NCI-H1417 (cell line): ENCODE data around the gene PJA2.
A peak's percentile ranks its signal among the peaks of the same experiment; 100 is the strongest.
"Not testable (repeated sequence)": the region's sequence is repeated elsewhere in the genome, so short reads cannot be mapped to it uniquely, and the experiment has no call there.

Experiments used
- DNase-seq, 3 experiments: peaks; one replicate each; lab custom pipeline; 2025; lab: John Stamatoyannopoulos, UW

PJA2 gene

DNA sequence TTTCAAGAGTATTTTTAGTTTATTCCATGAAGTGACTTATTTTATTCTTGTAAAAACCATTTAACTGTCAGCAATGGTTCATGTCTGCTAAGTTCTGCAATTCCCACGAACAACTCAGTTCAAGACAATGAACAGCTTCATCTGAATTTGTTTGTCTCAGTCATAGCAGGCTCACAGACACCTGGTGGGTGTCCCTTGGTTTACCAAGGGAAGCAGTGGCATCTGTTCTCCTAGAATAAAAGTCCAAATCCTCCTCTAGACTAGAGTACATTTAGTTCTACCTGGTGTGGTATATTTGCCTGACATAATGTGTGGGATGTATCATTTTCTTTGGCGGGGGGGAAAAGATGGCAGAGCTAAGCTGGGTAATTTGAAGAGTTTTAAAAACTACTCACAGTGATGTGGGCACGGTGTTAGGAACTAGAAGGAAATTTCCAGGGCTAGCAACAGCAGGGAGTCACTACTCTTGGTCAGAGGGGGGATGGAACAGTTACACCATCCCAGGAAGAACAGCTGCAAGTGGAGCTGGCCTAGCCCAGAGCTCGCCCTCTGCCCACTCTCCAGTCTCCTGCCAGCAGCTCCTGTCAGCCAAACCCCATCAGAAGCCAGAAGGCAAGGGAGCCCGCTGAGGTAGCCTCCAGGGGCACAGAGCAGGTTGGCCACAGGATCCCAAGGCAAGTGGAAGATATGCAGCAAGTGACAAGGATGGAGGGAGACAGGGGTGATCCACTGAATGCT is 100.3 kb downstream of the PJA2 start:
- DNase-seq, result no peak

GRCh38 chr5:109307951-109308350 is 101.8 kb downstream of the PJA2 start:
- DNase-seq, result no peak

GRCh38 chr5:109307456-109307855 is 102.3 kb downstream of the PJA2 start:
- DNase-seq, result no peak

DNA sequence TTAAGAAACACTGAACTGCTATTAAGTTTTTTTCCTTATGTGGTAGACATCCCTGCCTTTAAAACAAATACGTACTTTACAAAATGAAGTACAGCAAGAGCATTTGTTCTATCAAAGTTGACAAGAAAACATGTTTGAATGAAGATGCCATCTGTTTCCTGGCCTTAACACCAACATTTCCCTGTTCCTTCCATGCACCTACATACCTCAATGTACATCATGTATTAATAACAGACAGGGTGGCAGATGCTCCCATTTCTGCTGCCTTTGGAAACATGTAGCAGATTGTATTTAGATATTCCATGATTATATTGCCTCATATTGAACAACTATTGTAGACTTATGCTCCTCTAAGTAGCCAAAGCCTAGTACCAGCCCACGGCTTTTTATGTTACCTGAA is 104.4 kb downstream of the PJA2 start:
- DNase-seq, result no peak

DNA sequence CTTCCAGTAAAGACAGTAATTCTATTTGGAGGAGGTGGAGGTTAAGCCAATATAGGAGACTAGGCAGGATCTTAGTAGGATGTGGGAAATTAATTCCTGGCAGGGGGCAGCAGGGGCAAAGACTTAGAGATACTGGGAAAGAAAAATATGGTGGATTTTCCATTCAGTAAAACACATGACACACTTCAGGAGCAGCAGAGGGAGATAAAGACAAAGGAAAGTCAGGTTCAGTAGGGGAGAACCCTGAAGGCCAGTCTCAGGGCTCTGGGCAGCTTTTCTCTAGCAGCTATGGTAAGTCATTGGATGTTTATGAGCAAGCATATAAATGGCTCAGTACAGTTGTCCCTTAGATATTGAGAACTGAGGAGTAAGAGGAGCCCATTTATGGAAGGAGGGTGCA is 105.5 kb downstream of the PJA2 start:
- DNase-seq, result peak in 1 of 3 experiments; percentile 1

GRCh38 chr5:109300367-109300766 is 109.4 kb downstream of the PJA2 start:
- no peak for DNase-seq

- no peak for DNase-seq
These were observed 110.2 kb downstream of the PJA2 start for GRCh38 chr5:109299557-109299956.

DNA sequence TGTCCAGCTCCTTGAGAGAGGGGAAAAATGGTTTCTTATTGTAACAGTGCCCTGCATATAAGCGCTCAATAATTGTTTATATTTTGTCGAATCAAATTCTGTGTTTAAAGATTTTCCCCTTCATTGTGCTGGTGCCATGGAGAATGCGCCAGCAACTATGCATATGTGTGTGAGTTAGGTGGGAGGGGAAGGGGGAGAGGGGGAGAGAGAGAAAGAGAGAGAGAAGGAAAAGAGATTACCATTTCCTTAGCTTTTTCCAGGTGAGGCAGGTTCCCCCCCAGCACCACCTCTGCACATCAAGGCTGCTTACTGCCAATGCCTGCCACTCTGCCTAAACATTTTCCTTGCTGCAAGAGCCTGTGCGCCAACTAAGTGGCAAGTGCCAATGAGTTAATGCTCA is 111.0 kb downstream of the PJA2 start:
- DNase-seq, result no peak

- no peak for DNase-seq
These were observed 111.9 kb downstream of the PJA2 start for GRCh38 chr5:109297900-109298299.

GRCh38 chr5:109291090-109291489 is 118.7 kb downstream of the PJA2 start:
- no peak for DNase-seq

DNA sequence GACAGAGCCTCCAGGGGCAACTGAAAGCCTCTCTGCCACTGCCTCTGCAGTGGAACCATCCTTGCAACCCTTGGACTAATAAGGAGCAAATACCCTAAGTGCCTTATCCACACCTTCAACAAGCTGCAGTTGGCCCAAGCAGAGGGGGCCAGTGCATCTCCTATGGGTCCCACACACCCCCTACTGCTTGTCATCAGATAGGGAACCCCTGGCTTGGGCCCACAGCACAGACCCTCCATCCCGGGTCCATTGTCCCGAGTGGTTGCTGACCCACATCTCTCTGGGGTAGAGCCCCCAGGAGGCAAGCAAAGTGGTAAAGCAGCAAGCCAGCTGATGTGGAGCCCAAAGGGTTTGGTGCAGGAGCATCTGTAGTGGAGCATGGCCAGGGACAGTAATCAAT is 119.5 kb downstream of the PJA2 start:
- no peak for DNase-seq

DNA sequence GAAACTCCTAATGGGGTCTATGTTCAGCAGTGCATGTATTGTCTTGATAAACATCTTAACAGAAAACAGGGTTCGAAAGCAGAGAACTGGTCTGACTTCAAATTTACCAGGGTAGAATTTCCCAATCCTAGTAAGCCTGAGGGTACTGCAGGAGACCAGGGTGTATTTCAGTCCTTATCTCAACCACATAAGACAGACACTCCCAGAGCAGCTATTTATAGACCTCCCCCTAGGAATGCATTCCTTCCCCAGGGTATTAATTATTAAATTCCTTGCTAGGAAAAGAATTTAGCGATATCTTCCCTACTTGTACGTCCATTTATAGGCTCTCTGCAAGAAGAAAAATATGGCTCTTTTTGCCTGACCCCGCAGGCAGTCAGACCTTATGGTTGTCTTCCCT is 123.1 kb downstream of the PJA2 start:
- DNase-seq, result not testable (repeated sequence)
